HEK293 (cell line): ENCODE data around the gene KLHL40.

Source experiments
- HOXA7 ChIP-seq: sonication (generic); formaldehyde crosslinking; IDR thresholded peaks from 2 replicates; pipeline ENCODE4 v1.8.1; 2022; ENCODE audit warnings: missing genetic modification reagents, borderline replicate concordance
- IKZF3 ChIP-seq: fragments of 450-650 bp; IDR thresholded peaks from 2 replicates; pipeline ENCODE4 v1.5.0; 2018; ENCODE audit warnings: missing biosample characterization, mild to moderate bottlenecking, missing genetic modification characterization, moderate library complexity
- KLF7 ChIP-seq: fragments of 450-650 bp; formaldehyde crosslinking; IDR thresholded peaks from 2 replicates; pipeline ENCODE4 v1.5.1; 2016; ENCODE audit warnings: missing biosample characterization, missing genetic modification characterization, borderline replicate concordance
- KLF8 ChIP-seq: fragments of 450-650 bp; formaldehyde crosslinking; IDR thresholded peaks from 2 replicates; pipeline ENCODE4 v1.5.1; 2016; ENCODE audit warnings: missing biosample characterization, missing genetic modification characterization
- PRDM1 ChIP-seq: fragments of 450-650 bp; formaldehyde crosslinking; IDR thresholded peaks from 2 replicates; pipeline ENCODE4; 2016; ENCODE audit warnings: missing biosample characterization, missing genetic modification characterization
- SP2 ChIP-seq: fragments of 450-650 bp; formaldehyde crosslinking; IDR thresholded peaks from 2 replicates; pipeline ENCODE4 v1.5.1; 2016; ENCODE audit warnings: missing biosample characterization, missing genetic modification characterization
- SP3 ChIP-seq: fragments of 450-650 bp; formaldehyde crosslinking; IDR thresholded peaks from 2 replicates; pipeline ENCODE4 v1.5.1; 2016; ENCODE audit warnings: missing biosample characterization, missing genetic modification characterization
- ZEB2 ChIP-seq: fragments of 450-650 bp; formaldehyde crosslinking; IDR thresholded peaks from 2 replicates; pipeline ENCODE4 v1.5.1; 2016; ENCODE audit warnings: missing biosample characterization, missing genetic modification characterization
- ZNF121 ChIP-seq: fragments of 450-650 bp; formaldehyde crosslinking; IDR thresholded peaks from 2 replicates; pipeline ENCODE4 v1.5.1; 2016; ENCODE audit warnings: missing biosample characterization, missing genetic modification characterization
- ZNF16 ChIP-seq: fragments of 450-650 bp; formaldehyde crosslinking; IDR thresholded peaks from 2 replicates; pipeline ENCODE4 v1.5.1; 2016; ENCODE audit warnings: low read depth, missing biosample characterization, missing genetic modification characterization
- ZNF341 ChIP-seq: fragments of 450-650 bp; formaldehyde crosslinking; IDR thresholded peaks from 2 replicates; pipeline ENCODE4; 2016; ENCODE audit warnings: low read depth, missing biosample characterization, missing genetic modification characterization
- ZNF404 ChIP-seq: fragments of 450-650 bp; formaldehyde crosslinking; IDR thresholded peaks from 2 replicates; pipeline ENCODE4 v1.5.1; 2017; ENCODE audit warnings: missing biosample characterization, missing genetic modification characterization
- ZNF433 ChIP-seq: fragments of 450-650 bp; formaldehyde crosslinking; IDR thresholded peaks from 2 replicates; pipeline ENCODE4 v1.5.1; 2016; ENCODE audit warnings: missing biosample characterization, missing genetic modification characterization, low read depth
- ZNF521 ChIP-seq: fragments of 450-650 bp; formaldehyde crosslinking; IDR thresholded peaks from 2 replicates; pipeline ENCODE4 v1.5.1; 2017; ENCODE audit warnings: missing biosample characterization, mild to moderate bottlenecking, missing genetic modification characterization
- ZNF560 ChIP-seq: fragments of 450-650 bp; formaldehyde crosslinking; IDR thresholded peaks from 2 replicates; pipeline ENCODE4 v1.5.1; 2017; ENCODE audit warnings: missing biosample characterization, missing genetic modification characterization, borderline replicate concordance
- ZNF561 ChIP-seq: fragments of 450-650 bp; IDR thresholded peaks from 2 replicates; pipeline ENCODE4 v1.5.1; 2018; ENCODE audit warnings: missing biosample characterization, missing genetic modification characterization, borderline replicate concordance
- ZNF621 ChIP-seq: fragments of 450-650 bp; formaldehyde crosslinking; IDR thresholded peaks from 2 replicates; pipeline ENCODE4 v1.5.1; 2017; ENCODE audit warnings: missing biosample characterization, missing genetic modification characterization
- ZNF776 ChIP-seq: fragments of 450-650 bp; formaldehyde crosslinking; IDR thresholded peaks from 2 replicates; pipeline ENCODE4 v1.5.0; 2017; ENCODE audit warnings: missing biosample characterization, missing genetic modification characterization, borderline replicate concordance
- ZNF791 ChIP-seq: fragments of 450-650 bp; formaldehyde crosslinking; IDR thresholded peaks from 2 replicates; pipeline ENCODE4 v1.5.1; 2016; ENCODE audit warnings: missing biosample characterization, missing genetic modification characterization
- ZNF843 ChIP-seq: fragments of 450-650 bp; formaldehyde crosslinking; IDR thresholded peaks from 2 replicates; pipeline ENCODE4 v1.5.1; 2016; ENCODE audit warnings: missing biosample characterization, missing genetic modification characterization
- ZXDB ChIP-seq: fragments of 450-650 bp; formaldehyde crosslinking; IDR thresholded peaks from 2 replicates; pipeline ENCODE4 v1.5.1; 2016; ENCODE audit warnings: missing biosample characterization, missing genetic modification characterization
- TF ChIP-seq, protein P1 (sequence below): fragments of 450-650 bp; formaldehyde crosslinking; IDR thresholded peaks from 2 replicates; pipeline ENCODE4 v1.5.1; 2017; ENCODE audit warnings: missing biosample characterization, missing genetic modification characterization
- TF ChIP-seq, protein P2 (sequence below): fragments of 450-650 bp; formaldehyde crosslinking; IDR thresholded peaks from 2 replicates; pipeline ENCODE4 v1.5.1; 2016; ENCODE audit warnings: missing biosample characterization, missing genetic modification characterization
- TF ChIP-seq, protein P3 (sequence below): fragments of 450-650 bp; formaldehyde crosslinking; IDR thresholded peaks from 2 replicates; pipeline ENCODE4 v1.5.1; 2016; ENCODE audit warnings: missing biosample characterization, missing genetic modification characterization
- TF ChIP-seq, protein P4 (sequence below): fragments of 450-650 bp; formaldehyde crosslinking; IDR thresholded peaks from 2 replicates; pipeline ENCODE4 v1.5.1; 2016; ENCODE audit warnings: missing biosample characterization, missing genetic modification characterization
- TF ChIP-seq, protein P5 (sequence below): fragments of 450-650 bp; formaldehyde crosslinking; IDR thresholded peaks from 2 replicates; pipeline ENCODE4 v1.5.1; 2017; ENCODE audit warnings: missing biosample characterization, missing genetic modification characterization
- TF ChIP-seq, protein P6 (sequence below): fragments of 450-650 bp; formaldehyde crosslinking; optimal IDR thresholded peaks from 2 replicates; pipeline ENCODE3; 2016; ENCODE audit warnings: missing biosample characterization, mild to moderate bottlenecking, missing genetic modification characterization
- TF ChIP-seq, protein P7 (sequence below): fragments of 450-650 bp; formaldehyde crosslinking; IDR thresholded peaks from 2 replicates; pipeline ENCODE4 v1.5.1; 2016; ENCODE audit warnings: missing biosample characterization, missing genetic modification characterization

Gene KLHL40

DNA sequence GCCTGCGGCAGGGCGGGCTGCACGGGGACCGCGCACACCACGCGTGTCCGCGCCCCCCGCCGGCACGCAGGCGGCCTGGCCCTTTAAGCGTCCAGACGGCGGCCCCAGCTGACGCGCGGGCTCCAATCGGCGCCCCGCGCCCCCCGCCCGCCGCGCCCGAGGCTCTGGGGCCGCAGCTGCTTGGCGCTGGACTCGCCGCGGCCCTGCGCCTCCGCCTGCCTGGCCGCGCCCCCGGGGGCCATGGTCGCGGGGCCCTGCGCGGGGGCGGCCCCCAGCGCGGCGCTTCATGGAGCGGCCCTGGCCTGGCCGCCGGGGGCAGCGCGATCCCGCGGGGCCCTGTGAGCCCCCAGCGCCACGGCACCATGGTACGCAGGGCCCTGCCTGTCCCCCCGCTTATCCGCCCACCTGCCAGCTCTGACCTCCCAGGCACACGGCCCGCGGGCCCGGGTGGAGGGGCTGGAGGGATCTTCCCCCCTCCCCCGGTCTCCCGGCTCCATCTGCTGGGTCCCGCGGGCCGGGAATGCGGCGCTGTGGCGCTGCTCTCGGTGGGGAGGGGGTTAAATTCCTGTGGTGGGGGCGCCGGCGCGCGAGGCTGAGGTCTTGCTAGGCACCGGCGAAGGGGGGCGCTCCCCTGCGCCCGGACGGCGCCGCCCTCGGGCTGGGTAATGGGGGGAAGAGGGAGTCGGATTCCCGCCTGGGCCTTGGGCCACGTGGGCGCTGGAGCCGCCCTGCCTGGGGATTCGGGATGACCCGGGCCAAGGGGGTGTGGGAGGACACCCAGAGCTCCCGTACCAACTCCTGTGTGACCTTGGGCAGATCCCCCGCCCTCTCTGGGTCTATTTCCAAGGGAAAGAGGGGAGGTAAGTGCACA, 30.8 kb upstream of the KLHL40 start (continued):
- TF ChIP-seq KLF8 (peak; percentile 32; the same call in 1 of the 2 replicates), ZEB2 (tag by site-specific recombination) (peak; percentile 75), PRDM1 (tag by site-specific recombination) (no peak), SP2 (tag by site-specific recombination) (peak; percentile 36), ZNF341 (tag by site-specific recombination) (no peak), ZNF560 (no peak), ZNF521 (tag by site-specific recombination) (no peak), HOXA7 (no peak), ZNF404 (no peak), ZNF776 (tag by site-specific recombination) (no peak), ZNF791 (tag by site-specific recombination) (no peak), ZNF561 (tag by site-specific recombination) (no peak; the same call in 1 of the 2 replicates), SP3 (peak; percentile 42), ZNF843 (tag by site-specific recombination) (no peak; the same call in 1 of the 2 replicates), KLF7 (tag by site-specific recombination) (peak; percentile 32; the same call in 1 of the 2 replicates), IKZF3 (peak; percentile 44; the same call in 1 of the 2 replicates), ZNF121 (tag by site-specific recombination) (0 out of 2 replicates have a peak, but pooled peaks have one; percentile 8), ZNF433 (no peak), ZNF16 (tag by site-specific recombination) (no peak), ZXDB (tag by site-specific recombination) (peak; percentile 37), ZNF621 (tag by site-specific recombination) (no peak)
- TF ChIP-seq, protein P1, sequence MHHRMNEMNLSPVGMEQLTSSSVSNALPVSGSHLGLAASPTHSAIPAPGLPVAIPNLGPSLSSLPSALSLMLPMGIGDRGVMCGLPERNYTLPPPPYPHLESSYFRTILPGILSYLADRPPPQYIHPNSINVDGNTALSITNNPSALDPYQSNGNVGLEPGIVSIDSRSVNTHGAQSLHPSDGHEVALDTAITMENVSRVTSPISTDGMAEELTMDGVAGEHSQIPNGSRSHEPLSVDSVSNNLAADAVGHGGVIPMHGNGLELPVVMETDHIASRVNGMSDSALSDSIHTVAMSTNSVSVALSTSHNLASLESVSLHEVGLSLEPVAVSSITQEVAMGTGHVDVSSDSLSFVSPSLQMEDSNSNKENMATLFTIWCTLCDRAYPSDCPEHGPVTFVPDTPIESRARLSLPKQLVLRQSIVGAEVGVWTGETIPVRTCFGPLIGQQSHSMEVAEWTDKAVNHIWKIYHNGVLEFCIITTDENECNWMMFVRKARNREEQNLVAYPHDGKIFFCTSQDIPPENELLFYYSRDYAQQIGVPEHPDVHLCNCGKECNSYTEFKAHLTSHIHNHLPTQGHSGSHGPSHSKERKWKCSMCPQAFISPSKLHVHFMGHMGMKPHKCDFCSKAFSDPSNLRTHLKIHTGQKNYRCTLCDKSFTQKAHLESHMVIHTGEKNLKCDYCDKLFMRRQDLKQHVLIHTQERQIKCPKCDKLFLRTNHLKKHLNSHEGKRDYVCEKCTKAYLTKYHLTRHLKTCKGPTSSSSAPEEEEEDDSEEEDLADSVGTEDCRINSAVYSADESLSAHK (tag by site-specific recombination), result no peak
- TF ChIP-seq, protein P2, sequence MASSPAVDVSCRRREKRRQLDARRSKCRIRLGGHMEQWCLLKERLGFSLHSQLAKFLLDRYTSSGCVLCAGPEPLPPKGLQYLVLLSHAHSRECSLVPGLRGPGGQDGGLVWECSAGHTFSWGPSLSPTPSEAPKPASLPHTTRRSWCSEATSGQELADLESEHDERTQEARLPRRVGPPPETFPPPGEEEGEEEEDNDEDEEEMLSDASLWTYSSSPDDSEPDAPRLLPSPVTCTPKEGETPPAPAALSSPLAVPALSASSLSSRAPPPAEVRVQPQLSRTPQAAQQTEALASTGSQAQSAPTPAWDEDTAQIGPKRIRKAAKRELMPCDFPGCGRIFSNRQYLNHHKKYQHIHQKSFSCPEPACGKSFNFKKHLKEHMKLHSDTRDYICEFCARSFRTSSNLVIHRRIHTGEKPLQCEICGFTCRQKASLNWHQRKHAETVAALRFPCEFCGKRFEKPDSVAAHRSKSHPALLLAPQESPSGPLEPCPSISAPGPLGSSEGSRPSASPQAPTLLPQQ (tag by site-specific recombination), result peak; percentile 61
- TF ChIP-seq, protein P3, sequence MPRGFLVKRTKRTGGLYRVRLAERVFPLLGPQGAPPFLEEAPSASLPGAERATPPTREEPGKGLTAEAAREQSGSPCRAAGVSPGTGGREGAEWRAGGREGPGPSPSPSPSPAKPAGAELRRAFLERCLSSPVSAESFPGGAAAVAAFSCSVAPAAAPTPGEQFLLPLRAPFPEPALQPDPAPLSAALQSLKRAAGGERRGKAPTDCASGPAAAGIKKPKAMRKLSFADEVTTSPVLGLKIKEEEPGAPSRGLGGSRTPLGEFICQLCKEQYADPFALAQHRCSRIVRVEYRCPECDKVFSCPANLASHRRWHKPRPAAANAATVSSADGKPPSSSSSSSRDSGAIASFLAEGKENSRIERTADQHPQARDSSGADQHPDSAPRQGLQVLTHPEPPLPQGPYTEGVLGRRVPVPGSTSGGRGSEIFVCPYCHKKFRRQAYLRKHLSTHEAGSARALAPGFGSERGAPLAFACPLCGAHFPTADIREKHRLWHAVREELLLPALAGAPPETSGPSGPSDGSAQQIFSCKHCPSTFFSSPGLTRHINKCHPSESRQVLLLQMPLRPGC (tag by site-specific recombination), result peak; percentile 35; the same call in 1 of the 2 replicates
- TF ChIP-seq, protein P4, sequence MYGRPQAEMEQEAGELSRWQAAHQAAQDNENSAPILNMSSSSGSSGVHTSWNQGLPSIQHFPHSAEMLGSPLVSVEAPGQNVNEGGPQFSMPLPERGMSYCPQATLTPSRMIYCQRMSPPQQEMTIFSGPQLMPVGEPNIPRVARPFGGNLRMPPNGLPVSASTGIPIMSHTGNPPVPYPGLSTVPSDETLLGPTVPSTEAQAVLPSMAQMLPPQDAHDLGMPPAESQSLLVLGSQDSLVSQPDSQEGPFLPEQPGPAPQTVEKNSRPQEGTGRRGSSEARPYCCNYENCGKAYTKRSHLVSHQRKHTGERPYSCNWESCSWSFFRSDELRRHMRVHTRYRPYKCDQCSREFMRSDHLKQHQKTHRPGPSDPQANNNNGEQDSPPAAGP (tag by site-specific recombination), result peak; percentile 56; the same call in 1 of the 2 replicates
- TF ChIP-seq, protein P5, sequence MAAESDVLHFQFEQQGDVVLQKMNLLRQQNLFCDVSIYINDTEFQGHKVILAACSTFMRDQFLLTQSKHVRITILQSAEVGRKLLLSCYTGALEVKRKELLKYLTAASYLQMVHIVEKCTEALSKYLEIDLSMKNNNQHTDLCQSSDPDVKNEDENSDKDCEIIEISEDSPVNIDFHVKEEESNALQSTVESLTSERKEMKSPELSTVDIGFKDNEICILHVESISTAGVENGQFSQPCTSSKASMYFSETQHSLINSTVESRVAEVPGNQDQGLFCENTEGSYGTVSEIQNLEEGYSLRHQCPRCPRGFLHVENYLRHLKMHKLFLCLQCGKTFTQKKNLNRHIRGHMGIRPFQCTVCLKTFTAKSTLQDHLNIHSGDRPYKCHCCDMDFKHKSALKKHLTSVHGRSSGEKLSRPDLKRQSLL, result peak; percentile 84
- TF ChIP-seq, protein P6, sequence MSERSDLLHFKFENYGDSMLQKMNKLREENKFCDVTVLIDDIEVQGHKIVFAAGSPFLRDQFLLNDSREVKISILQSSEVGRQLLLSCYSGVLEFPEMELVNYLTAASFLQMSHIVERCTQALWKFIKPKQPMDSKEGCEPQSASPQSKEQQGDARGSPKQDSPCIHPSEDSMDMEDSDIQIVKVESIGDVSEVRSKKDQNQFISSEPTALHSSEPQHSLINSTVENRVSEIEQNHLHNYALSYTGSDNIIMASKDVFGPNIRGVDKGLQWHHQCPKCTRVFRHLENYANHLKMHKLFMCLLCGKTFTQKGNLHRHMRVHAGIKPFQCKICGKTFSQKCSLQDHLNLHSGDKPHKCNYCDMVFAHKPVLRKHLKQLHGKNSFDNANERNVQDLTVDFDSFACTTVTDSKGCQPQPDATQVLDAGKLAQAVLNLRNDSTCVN, result peak; percentile 79
- TF ChIP-seq, protein P7, sequence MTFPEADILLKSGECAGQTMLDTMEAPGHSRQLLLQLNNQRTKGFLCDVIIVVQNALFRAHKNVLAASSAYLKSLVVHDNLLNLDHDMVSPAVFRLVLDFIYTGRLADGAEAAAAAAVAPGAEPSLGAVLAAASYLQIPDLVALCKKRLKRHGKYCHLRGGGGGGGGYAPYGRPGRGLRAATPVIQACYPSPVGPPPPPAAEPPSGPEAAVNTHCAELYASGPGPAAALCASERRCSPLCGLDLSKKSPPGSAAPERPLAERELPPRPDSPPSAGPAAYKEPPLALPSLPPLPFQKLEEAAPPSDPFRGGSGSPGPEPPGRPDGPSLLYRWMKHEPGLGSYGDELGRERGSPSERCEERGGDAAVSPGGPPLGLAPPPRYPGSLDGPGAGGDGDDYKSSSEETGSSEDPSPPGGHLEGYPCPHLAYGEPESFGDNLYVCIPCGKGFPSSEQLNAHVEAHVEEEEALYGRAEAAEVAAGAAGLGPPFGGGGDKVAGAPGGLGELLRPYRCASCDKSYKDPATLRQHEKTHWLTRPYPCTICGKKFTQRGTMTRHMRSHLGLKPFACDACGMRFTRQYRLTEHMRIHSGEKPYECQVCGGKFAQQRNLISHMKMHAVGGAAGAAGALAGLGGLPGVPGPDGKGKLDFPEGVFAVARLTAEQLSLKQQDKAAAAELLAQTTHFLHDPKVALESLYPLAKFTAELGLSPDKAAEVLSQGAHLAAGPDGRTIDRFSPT (tag by site-specific recombination), result 0 out of 2 replicates have a peak, but pooled peaks have one; percentile 36
